HCT116 (cell line): ENCODE results near the gene ABHD1. TPM values are rescaled to one million over a fixed set of nuclear protein-coding genes. Genes with fewer than 3 reads are reported as not detected.
A peak's percentile ranks its signal among the peaks of the same experiment; 100 is the strongest.
"Not testable (repeated sequence)": the region's sequence is repeated elsewhere in the genome, so short reads cannot be mapped to it uniquely, and the experiment has no call there.

ENCODE experiments used
- ATAC-seq: fragments of 200-7000 bp; cut with Tn5 transposase; 2 replicates; pipeline ENCODE4 v1.9.1; 2020; ENCODE audit warnings: mild to moderate bottlenecking, moderate library complexity
- BruUV-seq: library from RNA; stranded (reverse); fragments of 400-500 nt; replicated peaks from 2 replicates; lab custom pipeline; 2021; lab: Mats Ljungman, UMichigan
- CTCF ChIA-PET: fragments of 300-600 bp; sonication (Branson Sonifier 250); formaldehyde crosslinking; loops from one replicate; lab custom pipeline; 2021; ENCODE audit warnings: antibody characterized with exemption; lab: Charles Lee
- POLR2A ChIA-PET: fragments of 300-600, 350-600 bp; sonication (Branson Sonifier 250); formaldehyde crosslinking; loops from one replicate; lab custom pipeline; 2021; ENCODE audit warnings: antibody characterized with exemption; lab: Charles Lee
- RAD21 ChIA-PET, 2 experiments: fragments of 300-600 bp; sonication (Branson Sonifier 250); formaldehyde crosslinking; loops; one replicate each; lab custom pipeline; 2023; ENCODE audit warnings: low total read pairs in 2 of 2; ENCODE audit not compliant: uncharacterized antibody in 2 of 2, unreplicated experiment in 2 of 2, low non-redundant PET in 1 of 2; lab: Charles Lee
- DNase-seq: peaks from one replicate; pipeline ENCODE4 v3.0.0-alpha.2; 2010; ENCODE audit warnings: low read depth, low spot score
- H2AFZ ChIP-seq: fragments of 200-600 bp; shearing (Covaris generic), sonication (generic); 2 replicates; pipeline ENCODE4 v1.6.1; 2017; ENCODE audit warnings: low read depth, mixed run types, mixed read lengths, antibody characterized with exemption, low read length; ENCODE audit not compliant: poor library complexity, severe bottlenecking
- H3K27ac ChIP-seq: 2 replicates; pipeline ENCODE4 v1.5.1; 2012; ENCODE audit warnings: low read depth, low read length
- H3K27me3 ChIP-seq: fragments of 200-600 bp; sonication (generic); 2 replicates; pipeline ENCODE4 v1.6.1; 2016; ENCODE audit warnings: mixed run types, low read length, mixed read lengths; ENCODE audit not compliant: insufficient read depth
- H3K36me3 ChIP-seq, 2 experiments: fragments of 200-500 bp in 1 of 2; fragments of 200-600 bp in 1 of 2; sonication (Bioruptor generic) in 1 of 2; sonication (generic) in 1 of 2; 2 replicates each; pipeline versions ENCODE4 v1.5.1 to v1.6.1; 2014 to 2016; ENCODE audit warnings: low read length in 2 of 2, inconsistent platforms in 1 of 2, mixed read lengths in 1 of 2, mixed run types in 1 of 2; ENCODE audit not compliant: insufficient read depth in 2 of 2, control insufficient read depth in 1 of 2
- H3K4me1 ChIP-seq, 2 experiments: fragments of 200-600 bp in 1 of 2; sonication (generic) in 1 of 2; 2 replicates each; pipeline versions ENCODE4 v1.5.1 to v1.6.1; 2012 to 2017; ENCODE audit warnings: low read length in 2 of 2, inconsistent platforms in 1 of 2, mild to moderate bottlenecking in 1 of 2, mixed read lengths in 1 of 2, mixed run types in 1 of 2, moderate library complexity in 1 of 2; ENCODE audit not compliant: insufficient read depth in 2 of 2, control insufficient read depth in 1 of 2
- H3K4me2 ChIP-seq: fragments of 200-600 bp; sonication (generic); 2 replicates; pipeline ENCODE4 v1.6.1; 2017; ENCODE audit warnings: mixed run types, low read length, mixed read lengths
- H3K4me3 ChIP-seq, 2 experiments: fragments of 200-600 bp in 1 of 2; sonication (generic) in 1 of 2; replicated peaks in 1 of 2; 2 replicates each; pipeline ENCODE4 v1.5.1; 2011 to 2016; ENCODE audit warnings: low read length in 2 of 2, control low read depth in 1 of 2, low read depth in 1 of 2, mild to moderate bottlenecking in 1 of 2, mixed read lengths in 1 of 2, mixed run types in 1 of 2
- H3K79me2 ChIP-seq: fragments of 200-600 bp; sonication (generic); 2 replicates; pipeline ENCODE4 v1.6.1; 2017; ENCODE audit warnings: mild to moderate bottlenecking, mixed run types, low read length, moderate library complexity, mixed read lengths; ENCODE audit not compliant: insufficient read depth
- H3K9ac ChIP-seq: fragments of 200-600 bp; sonication (generic); 2 replicates; pipeline ENCODE4 v1.6.1; 2016; ENCODE audit warnings: low read length, mixed read lengths
- H3K9me2 ChIP-seq: fragments of 200-600 bp; sonication (generic), shearing (Covaris generic); 2 replicates; pipeline ENCODE4 v1.6.1; 2017; ENCODE audit warnings: mixed run types, mild to moderate bottlenecking, moderate library complexity; ENCODE audit not compliant: insufficient read depth
- H3K9me3 ChIP-seq, 2 experiments: fragments of 200-500 bp in 1 of 2; fragments of 200-600 bp in 1 of 2; sonication (Bioruptor generic) in 1 of 2; sonication (generic) in 1 of 2; 2 replicates each; pipeline ENCODE4 v1.6.1; 2014 to 2017; ENCODE audit warnings: low read length in 2 of 2, mixed read lengths in 2 of 2, inconsistent platforms in 1 of 2, low read depth in 1 of 2, mild to moderate bottlenecking in 1 of 2, mixed run types in 1 of 2, moderate library complexity in 1 of 2; ENCODE audit not compliant: control insufficient read depth in 1 of 2, insufficient read depth in 1 of 2
- H4K20me1 ChIP-seq: fragments of 200-600 bp; sonication (generic), shearing (Covaris generic); 2 replicates; pipeline ENCODE4 v1.6.1; 2017; ENCODE audit warnings: mixed run types, mild to moderate bottlenecking, moderate library complexity; ENCODE audit not compliant: insufficient read depth
- ELF1 ChIP-seq: IDR thresholded peaks from 2 replicates; pipeline ENCODE4 v1.6.1; 2012; ENCODE audit warnings: low read depth, borderline replicate concordance
- POLR2AphosphoS5 ChIP-seq: IDR thresholded peaks from 2 replicates; pipeline ENCODE4 v1.6.1; 2011; ENCODE audit warnings: mild to moderate bottlenecking, low read depth, low read length, moderate library complexity
- intact Hi-C: fragments of 100-400 bp; cut with micrococcal nuclease; formaldehyde crosslinking; loops from 2 replicates; pipeline ENCODE4 v1.10.0; 2022
- total RNA-seq: library from RNA; stranded (reverse); gene quantifications from one replicate; pipeline ENCODE4 v1.2.1, GENCODE V29; 2021; ENCODE audit not compliant: unreplicated experiment

ABHD1 gene
- total RNA-seq, 1 experiment from 2014 or later, result not detected

- intact Hi-C loops, H3K4me3 ChIP-seq, H2AFZ ChIP-seq, H3K27me3 ChIP-seq, H3K9ac ChIP-seq, DNase-seq, POLR2A ChIA-PET, H4K20me1 ChIP-seq, H3K27ac ChIP-seq, H3K36me3 ChIP-seq, RAD21 ChIA-PET, H3K4me1 ChIP-seq, H3K79me2 ChIP-seq, H3K9me2 ChIP-seq, H3K4me2 ChIP-seq, ATAC-seq, BruUV-seq, H3K9me3 ChIP-seq: not testable (repeated sequence)
- CTCF ChIA-PET, result interaction anchor here (1.3 kb wide), 1 partner anchor 12 kb away, joined by 3 read pairs; no protein-coding TSS in a partner anchor
Observed at GRCh38 chr2:27111392-27112078, 12.1 kb upstream of the ABHD1 start.

DNA sequence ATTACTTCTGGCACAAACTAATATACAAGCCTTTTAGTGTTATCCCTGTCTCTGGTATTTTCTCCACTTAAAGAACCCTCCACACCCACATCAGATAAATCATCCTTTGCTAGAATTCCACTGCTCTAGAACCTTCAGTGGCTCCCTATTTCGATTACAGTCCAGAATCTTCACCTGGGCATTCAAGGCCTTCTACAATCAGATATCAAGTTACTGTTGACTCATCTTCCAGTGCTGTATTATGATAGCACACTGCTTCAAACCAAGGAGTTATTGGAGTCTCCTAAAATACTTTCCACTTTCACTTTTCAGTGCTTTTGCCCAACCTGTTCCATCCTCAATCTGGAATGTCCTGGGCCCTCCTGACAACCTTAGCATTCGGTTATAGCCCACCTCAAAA is 8.1 kb upstream of the ABHD1 start:
- Histone ChIP-seq H3K4me1 (peaks cover 0 to 17% of the 10 kb centered on the region in 2 experiments; a peak in 3 of 4 replicates), H3K9me3 (no peaks in the 10 kb centered on the region), H3K9me2 (no peaks in the 10 kb centered on the region), H3K27me3 (no peaks in the 10 kb centered on the region), H3K9ac (no peak overlapping the region), H3K27ac (no peak overlapping the region), H4K20me1 (no peaks in the 10 kb centered on the region), H3K4me3 (no peak overlapping the region), H3K36me3 (no peaks in the 10 kb centered on the region), H3K4me2 (no peak overlapping the region), H3K79me2 (no peaks in the 10 kb centered on the region), H2AFZ (no peak overlapping the region)
- TSS peak; percentile 24 for BruUV-seq
- ATAC-seq, result no peak
- DNase-seq, result no peak
- ChIA-PET RAD21 (no interaction called here), POLR2A (no interaction called here), CTCF (no interaction called here)
- TF ChIP-seq ELF1, result no peak
- TF ChIP-seq POLR2AphosphoS5, result no peak
- intact Hi-C loops, result no loop called here
